Endothelial cell (in vitro differentiated cells): ENCODE data around the gene MYL10. TPM values are rescaled to one million over a fixed set of nuclear protein-coding genes. Genes with fewer than 3 reads are reported as not detected.
"Not testable (repeated sequence)": the region's sequence is repeated elsewhere in the genome, so short reads cannot be mapped to it uniquely, and the experiment has no call there.

ENCODE experiments used
- DNase-seq: peaks from one replicate; pipeline ENCODE4 v3.0.0; 2021; ENCODE audit warnings: low spot score
- H3K27ac Mint-ChIP-seq: one replicate; pipeline ENCODE4 v1.8.0; 2021; ENCODE audit warnings: mixed read lengths, inconsistent platforms; ENCODE audit not compliant: unreplicated experiment
- H3K27me3 Mint-ChIP-seq: one replicate; pipeline ENCODE4 v1.8.0; 2021; ENCODE audit warnings: mild to moderate bottlenecking, moderate library complexity, mixed read lengths, inconsistent platforms; ENCODE audit not compliant: unreplicated experiment
- H3K36me3 Mint-ChIP-seq: one replicate; pipeline ENCODE4 v1.8.0; 2021; ENCODE audit warnings: mild to moderate bottlenecking, low read depth, mixed read lengths, inconsistent platforms; ENCODE audit not compliant: unreplicated experiment
- H3K4me1 Mint-ChIP-seq: one replicate; pipeline ENCODE4 v1.8.0; 2021; ENCODE audit warnings: mild to moderate bottlenecking, mixed read lengths, inconsistent platforms; ENCODE audit not compliant: unreplicated experiment
- H3K4me3 Mint-ChIP-seq: one replicate; pipeline ENCODE4 v1.8.0; 2021; ENCODE audit warnings: mild to moderate bottlenecking, mixed read lengths, inconsistent platforms; ENCODE audit not compliant: unreplicated experiment
- H3K9me3 Mint-ChIP-seq: one replicate; pipeline ENCODE4 v1.8.0; 2021; ENCODE audit warnings: mixed read lengths, inconsistent platforms; ENCODE audit not compliant: unreplicated experiment
- CTCF ChIP-seq: fragments of 200-600 bp; sonication (generic); IDR thresholded peaks from one replicate; pipeline ENCODE4 v1.5.0; 2021; ENCODE audit warnings: antibody characterized with exemption; ENCODE audit not compliant: unreplicated experiment
- total RNA-seq: library from RNA; stranded (reverse); fragmentation: NEBNext Ultra II Directional; extraction: Animal tissue kit (Norgen Biotek cat#: 25700); gene quantifications from one replicate; pipeline ENCODE4 v1.2.1, GENCODE V29; 2021; ENCODE audit not compliant: unreplicated experiment

The MYL10 gene
- total RNA-seq, 1 donor from 2014 or later: not detected

GRCh38 chr7:101659706-101660105, 30.6 kb upstream of the MYL10 start:
- H3K36me3 Mint-ChIP-seq: no peaks in the 10 kb centered on the region
- no peak overlapping the region for H3K4me3 Mint-ChIP-seq
- no peak for DNase-seq
- H3K9me3 Mint-ChIP-seq: no peaks in the 10 kb centered on the region
- no peaks in the 10 kb centered on the region for H3K4me1 Mint-ChIP-seq
- no peak overlapping the region for H3K27ac Mint-ChIP-seq
- TF ChIP-seq CTCF: no peak
- H3K27me3 Mint-ChIP-seq: peaks cover 5% of the 10 kb centered on the region

DNA sequence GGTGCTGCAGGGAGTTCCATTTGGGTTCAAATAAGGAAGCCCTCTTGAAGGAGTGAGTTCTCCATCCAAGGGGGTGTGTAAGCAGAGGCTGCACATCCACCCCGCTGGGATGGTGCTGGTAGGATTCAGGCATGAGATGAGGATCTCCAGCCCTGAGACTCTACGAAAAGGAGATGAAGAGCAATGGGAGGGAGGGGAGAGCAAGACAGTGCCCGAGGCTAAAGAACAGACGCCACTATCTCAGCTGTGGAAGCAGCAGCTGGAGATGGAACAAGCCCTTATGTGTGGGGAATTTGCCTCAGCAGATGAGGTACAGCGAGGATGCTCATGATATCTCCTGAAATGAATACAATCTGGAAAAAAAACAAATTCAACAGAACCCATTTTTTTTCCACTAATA, 28.1 kb upstream of the MYL10 start:
- H3K36me3 Mint-ChIP-seq: no peaks in the 10 kb centered on the region
- no peak overlapping the region for H3K4me3 Mint-ChIP-seq
- no peak overlapping the region for H3K27ac Mint-ChIP-seq
- no peak for DNase-seq
- peaks cover 4% of the 10 kb centered on the region for H3K27me3 Mint-ChIP-seq
- H3K4me1 Mint-ChIP-seq: no peaks in the 10 kb centered on the region
- TF ChIP-seq CTCF: no peak
- no peaks in the 10 kb centered on the region for H3K9me3 Mint-ChIP-seq

DNA sequence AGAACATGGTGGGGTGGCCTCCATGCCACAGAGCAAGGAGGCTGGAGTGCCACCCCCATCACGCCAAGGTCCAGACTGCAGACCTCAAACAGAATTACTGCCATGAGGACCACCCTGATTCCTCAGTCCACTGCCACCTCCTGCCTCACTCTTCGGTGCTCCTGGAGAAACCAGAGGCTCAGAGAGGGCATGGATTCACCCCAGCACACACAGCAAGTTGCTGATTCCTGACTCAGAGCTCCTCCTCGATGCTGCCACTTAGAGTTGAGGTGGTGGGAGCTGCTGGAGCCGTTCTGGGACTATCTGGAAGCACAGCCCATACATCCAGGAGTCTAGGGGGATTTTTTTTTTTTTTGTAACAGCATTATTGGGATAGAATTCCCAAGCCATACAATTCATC, 22.0 kb upstream of the MYL10 start:
- TF ChIP-seq CTCF: no peak
- DNase-seq: no peak
- Mint-ChIP-seq H3K4me3 (no peak overlapping the region), H3K27ac (no peak overlapping the region), H3K9me3 (no peaks in the 10 kb centered on the region), H3K36me3 (no peaks in the 10 kb centered on the region), H3K4me1 (no peaks in the 10 kb centered on the region), H3K27me3 (peaks cover 1% of the 10 kb centered on the region)

DNA sequence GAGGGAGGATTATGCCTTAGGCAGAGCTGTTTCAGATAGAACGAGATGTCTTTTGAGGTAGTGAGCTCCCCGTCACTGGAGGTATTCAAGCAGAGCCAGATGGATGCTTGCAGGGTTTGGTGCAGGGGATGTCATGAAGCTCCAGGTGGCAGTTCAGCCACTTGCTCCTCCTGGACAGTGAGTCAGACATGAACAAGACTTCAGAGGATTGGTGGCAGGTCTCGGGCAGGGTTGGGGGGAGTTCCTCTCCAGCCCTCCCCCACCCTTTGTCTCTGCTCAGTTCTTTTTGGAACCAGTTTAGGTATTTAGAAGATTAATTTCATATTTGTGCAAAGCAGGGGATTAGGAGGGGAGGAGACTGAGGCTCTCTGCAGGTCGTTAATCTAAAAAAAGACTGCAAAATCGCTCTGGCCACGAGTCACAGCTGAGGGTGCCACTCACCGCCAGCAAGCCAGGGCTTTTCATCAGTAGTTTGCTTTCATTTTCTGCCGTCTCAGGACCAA, 21.5 kb upstream of the MYL10 start:
- H3K4me1 Mint-ChIP-seq: no peaks in the 10 kb centered on the region
- H3K36me3 Mint-ChIP-seq: no peaks in the 10 kb centered on the region
- DNase-seq: no peak
- no peaks in the 10 kb centered on the region for H3K27me3 Mint-ChIP-seq
- no peak for TF ChIP-seq CTCF
- no peak overlapping the region for H3K4me3 Mint-ChIP-seq
- no peak overlapping the region for H3K27ac Mint-ChIP-seq
- no peaks in the 10 kb centered on the region for H3K9me3 Mint-ChIP-seq

GRCh38 chr7:101647876-101648275, 18.8 kb upstream of the MYL10 start:
- not testable (repeated sequence) for H3K36me3 Mint-ChIP-seq, H3K27me3 Mint-ChIP-seq, H3K4me3 Mint-ChIP-seq, H3K4me1 Mint-ChIP-seq, H3K9me3 Mint-ChIP-seq, H3K27ac Mint-ChIP-seq, DNase-seq

GRCh38 chr7:101645951-101646350, 16.9 kb upstream of the MYL10 start:
- Mint-ChIP-seq H3K4me1 (no peaks in the 10 kb centered on the region), H3K36me3 (no peaks in the 10 kb centered on the region), H3K4me3 (no peak overlapping the region), H3K27me3 (no peaks in the 10 kb centered on the region), H3K27ac (no peak overlapping the region), H3K9me3 (no peaks in the 10 kb centered on the region)
- TF ChIP-seq CTCF: no peak
- no peak for DNase-seq
